Activated T-cell treated with anti-CD3 and anti-CD28 coated beads, Interleukin-2, amount 50 U/mL, for 72 hours (primary cell): ENCODE measurements around the gene OR8H3. TPM values are rescaled to one million over a fixed set of nuclear protein-coding genes. Genes with fewer than 3 reads are reported as not detected.
"Not testable (repeated sequence)": the region's sequence is repeated elsewhere in the genome, so short reads cannot be mapped to it uniquely, and the experiment has no call there.

ENCODE experiments used
- ATAC-seq, 2 donors: fragments of 150-1000 bp; cut with Tn5 transposase; replicated peaks in 1 of 2; 2 replicates each; pipeline ENCODE4 v1.10.0; 2021; ENCODE audit warnings: moderate library complexity in 2 of 2, mild to moderate bottlenecking in 1 of 2
- DNase-seq, 2 donors: peaks; one replicate each; pipeline ENCODE4 v3.0.0; 2021 to 2022; ENCODE audit warnings: mixed read lengths in 1 of 2
- H3K27ac Mint-ChIP-seq: one replicate; pipeline ENCODE4 v1.8.0; 2022; ENCODE audit warnings: mild to moderate bottlenecking, moderate library complexity, mixed read lengths
- H3K27me3 Mint-ChIP-seq: one replicate; pipeline ENCODE4 v1.8.0; 2022; ENCODE audit warnings: low read depth, mixed read lengths
- H3K36me3 Mint-ChIP-seq, 2 donors: one replicate each; pipeline ENCODE4 v1.8.0; 2022; ENCODE audit warnings: mixed read lengths in 2 of 2, mild to moderate bottlenecking in 1 of 2; ENCODE audit not compliant: insufficient read depth in 2 of 2
- H3K4me1 Mint-ChIP-seq: one replicate; pipeline ENCODE4 v1.8.0; 2022; ENCODE audit warnings: low read depth, mixed read lengths
- H3K4me3 Mint-ChIP-seq, 2 donors: one replicate each; pipeline ENCODE4 v1.8.0; 2022; ENCODE audit warnings: mild to moderate bottlenecking in 2 of 2, mixed read lengths in 2 of 2, moderate library complexity in 2 of 2
- H3K9me3 Mint-ChIP-seq, 2 donors: one replicate each; pipeline ENCODE4 v1.8.0; 2022; ENCODE audit warnings: mixed read lengths in 2 of 2
- total RNA-seq, 2 donors: library from RNA; stranded (reverse); gene quantifications; one replicate each; pipeline ENCODE4 v1.2.3, GENCODE V29; 2022

Gene OR8H3
- total RNA-seq = not detected

DNA sequence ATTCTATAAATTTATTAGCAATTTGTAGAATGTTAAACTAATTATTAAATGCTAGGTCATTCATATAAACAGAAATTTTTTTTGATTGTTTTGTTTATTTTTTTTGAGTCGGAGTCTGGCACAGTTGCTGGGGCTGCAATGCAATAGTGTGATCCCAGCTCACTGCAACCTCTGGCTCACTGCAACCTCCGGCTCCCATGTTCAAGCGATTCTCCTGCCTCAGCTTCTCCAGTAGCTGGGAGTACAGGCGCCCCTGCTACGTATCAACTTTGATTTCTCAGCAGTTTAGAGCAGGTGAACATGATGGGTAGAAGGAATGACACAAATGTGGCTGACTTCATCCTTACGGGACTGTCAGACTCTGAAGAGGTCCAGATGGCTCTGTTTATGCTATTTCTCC is at the start of gene OR8H3:
Gene OR8H3 (plus strand): TSS at position 301 of the 400 bp plus-strand sequence. CDS start 0 bp downstream, at position 301.
- H3K36me3 Mint-ChIP-seq = peaks cover 0 to 2% of the 10 kb centered on the region in 2 donors
- no peaks in the 10 kb centered on the region for H3K4me1 Mint-ChIP-seq
- peaks cover 9 to 14% of the 10 kb centered on the region in 2 donors for H3K9me3 Mint-ChIP-seq
- H3K27me3 Mint-ChIP-seq = no peaks in the 10 kb centered on the region
- no peak for ATAC-seq
- no peak within 1 kb of the TSS for H3K4me3 Mint-ChIP-seq
- no peak within 1 kb of the TSS for H3K27ac Mint-ChIP-seq
- DNase-seq = no peak

GRCh38 chr11:56089697-56090096 is 32.5 kb upstream of the OR8H3 start:
- Mint-ChIP-seq H3K27me3 (no peaks in the 10 kb centered on the region), H3K4me3 (no peak overlapping the region), H3K27ac (no peak overlapping the region), H3K9me3 (peaks cover 2 to 7% of the 10 kb centered on the region in 2 donors), H3K4me1 (no peaks in the 10 kb centered on the region), H3K36me3 (no peaks in the 10 kb centered on the region)
- ATAC-seq = no peak
- no peak for DNase-seq

- Mint-ChIP-seq H3K4me1 (no peaks in the 10 kb centered on the region), H3K36me3 (no peaks in the 10 kb centered on the region), H3K27ac (no peak within 1 kb of the TSS), H3K9me3 (peaks cover 4 to 13% of the 10 kb centered on the region in 2 donors), H3K27me3 (no peaks in the 10 kb centered on the region), H3K4me3 (no peak within 1 kb of the TSS)
- DNase-seq = no peak
- ATAC-seq = no peak
Measured at GRCh38 chr11:56093008-56093407, 29.2 kb upstream of the OR8H3 start, which contains the start of gene OR8I2. Gene OR8I2, plus strand, starts transcription at chr11:56093308. Its CDS starts 0 bp downstream, at chr11:56093308.

DNA sequence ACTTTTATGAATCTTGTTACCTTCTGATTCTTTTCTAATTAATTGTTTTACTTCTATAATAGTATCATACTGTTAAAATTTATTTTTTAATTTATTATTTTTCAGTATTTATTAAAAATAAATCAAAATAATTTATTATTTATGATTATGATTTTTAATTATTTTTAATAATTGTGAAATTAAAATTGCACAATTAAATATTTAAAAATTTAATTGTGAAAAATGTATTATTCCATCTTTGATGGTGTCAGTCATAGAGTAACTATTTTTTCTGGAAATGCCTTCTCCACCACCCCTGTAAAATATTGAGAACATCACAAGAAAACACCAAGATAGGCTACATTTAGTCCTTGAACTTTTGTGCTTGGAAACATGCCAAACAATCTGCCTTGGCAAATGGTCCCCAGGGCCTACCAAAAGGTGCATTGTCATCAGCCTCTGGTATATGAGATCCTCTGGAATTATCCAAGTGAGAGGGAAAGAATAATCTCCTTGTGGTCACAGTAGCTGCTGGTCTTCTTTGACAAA is 18.9 kb upstream of the OR8H3 start, which contains the start of gene OR8H2:
Gene OR8H2 (plus strand): TSS at position 478 of the 528 bp plus-strand sequence. CDS start 1,356 bp downstream, outside the sequence.
- DNase-seq = no peak
- Mint-ChIP-seq H3K4me3 (no peak within 1 kb of the TSS), H3K4me1 (no peaks in the 10 kb centered on the region), H3K27me3 (no peaks in the 10 kb centered on the region), H3K9me3 (peaks cover 8 to 10% of the 10 kb centered on the region in 2 donors), H3K36me3 (peaks cover 0 to 2% of the 10 kb centered on the region in 2 donors), H3K27ac (no peak within 1 kb of the TSS)
- no peak for ATAC-seq

GRCh38 chr11:56140151-56140661 is 18.0 kb downstream of the OR8H3 start, which contains the start of gene OR8J3:
Gene OR8J3, minus strand, starts transcription at chr11:56140201. Its CDS starts 2,483 bp downstream, at chr11:56137718.
- Mint-ChIP-seq H3K36me3 (no peaks in the 10 kb centered on the region), H3K4me1 (no peaks in the 10 kb centered on the region)
- no peak for ATAC-seq

GRCh38 chr11:56143681-56144080 is 21.5 kb downstream of the OR8H3 start:
- H3K27ac Mint-ChIP-seq, H3K4me3 Mint-ChIP-seq, H3K27me3 Mint-ChIP-seq, H3K9me3 Mint-ChIP-seq, ATAC-seq, H3K4me1 Mint-ChIP-seq, DNase-seq, H3K36me3 Mint-ChIP-seq: not testable (repeated sequence)

More at GRCh38 chr11:56140151-56140661, 18.0 kb downstream of the OR8H3 start, which contains the start of gene OR8J3:
- Mint-ChIP-seq H3K27ac (no peak within 1 kb of the TSS), H3K27me3 (no peaks in the 10 kb centered on the region), H3K4me3 (no peak within 1 kb of the TSS), H3K9me3 (peaks cover 2 to 6% of the 10 kb centered on the region in 2 donors)
- no peak for DNase-seq

GRCh38 chr11:56151376-56151775 is 29.2 kb downstream of the OR8H3 start:
- Mint-ChIP-seq H3K4me1 (no peaks in the 10 kb centered on the region), H3K36me3 (no peaks in the 10 kb centered on the region), H3K4me3 (no peak overlapping the region), H3K27me3 (no peaks in the 10 kb centered on the region), H3K9me3 (peaks cover 12 to 17% of the 10 kb centered on the region in 2 donors), H3K27ac (no peak overlapping the region)
- DNase-seq = no peak
- ATAC-seq = no peak

- Mint-ChIP-seq H3K4me1 (no peaks in the 10 kb centered on the region), H3K4me3 (no peak overlapping the region), H3K9me3 (peaks cover 15 to 20% of the 10 kb centered on the region in 2 donors)
Measured at GRCh38 chr11:56152333-56152732, 30.2 kb downstream of the OR8H3 start.

DNA sequence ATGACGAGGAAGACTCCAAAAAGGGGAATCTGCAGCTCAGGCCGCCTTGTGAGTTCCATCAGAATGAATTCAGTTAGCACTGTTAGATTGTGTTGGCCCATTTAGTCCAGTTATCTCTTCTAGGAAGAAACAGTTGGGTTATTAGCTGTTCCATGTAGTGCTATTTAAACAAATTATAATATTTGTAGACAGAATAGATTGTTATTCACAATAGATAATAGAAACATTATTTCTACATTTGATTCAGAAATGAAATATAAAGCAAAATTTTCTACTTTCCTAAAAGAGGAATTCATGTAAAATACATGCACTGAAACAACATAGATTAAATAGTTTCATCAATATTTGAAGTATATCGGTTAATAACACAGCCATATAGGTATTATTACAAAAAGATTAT is 38.0 kb downstream of the OR8H3 start, which contains the start of gene OR8K5:
Gene OR8K5 (minus strand): TSS at position 101 of the 400 bp plus-strand sequence. CDS start 0 bp downstream, at position 101.
- Mint-ChIP-seq H3K27me3 (no peaks in the 10 kb centered on the region), H3K27ac (no peak within 1 kb of the TSS), H3K9me3 (peaks cover 8 to 10% of the 10 kb centered on the region in 2 donors)

More at GRCh38 chr11:56152333-56152732, 30.2 kb downstream of the OR8H3 start:
- no peaks in the 10 kb centered on the region for H3K36me3 Mint-ChIP-seq
- H3K27ac Mint-ChIP-seq = no peak overlapping the region
- no peak for ATAC-seq
- no peak for DNase-seq
- H3K27me3 Mint-ChIP-seq = no peaks in the 10 kb centered on the region

GRCh38 chr11:56163804-56164203 is 41.6 kb downstream of the OR8H3 start:
- no peaks in the 10 kb centered on the region for H3K36me3 Mint-ChIP-seq
- no peak overlapping the region for H3K27ac Mint-ChIP-seq
- DNase-seq = no peak
- H3K4me1 Mint-ChIP-seq = no peaks in the 10 kb centered on the region
- H3K9me3 Mint-ChIP-seq = peaks cover 7 to 9% of the 10 kb centered on the region in 2 donors
- H3K4me3 Mint-ChIP-seq = no peak overlapping the region
- no peak for ATAC-seq
- H3K27me3 Mint-ChIP-seq = no peaks in the 10 kb centered on the region

More for the DNA sequence above, 38.0 kb downstream of the OR8H3 start, which contains the start of gene OR8K5:
- Mint-ChIP-seq H3K36me3 (no peaks in the 10 kb centered on the region), H3K4me1 (no peaks in the 10 kb centered on the region), H3K4me3 (no peak within 1 kb of the TSS)
- no peak for ATAC-seq
- no peak for DNase-seq

DNA sequence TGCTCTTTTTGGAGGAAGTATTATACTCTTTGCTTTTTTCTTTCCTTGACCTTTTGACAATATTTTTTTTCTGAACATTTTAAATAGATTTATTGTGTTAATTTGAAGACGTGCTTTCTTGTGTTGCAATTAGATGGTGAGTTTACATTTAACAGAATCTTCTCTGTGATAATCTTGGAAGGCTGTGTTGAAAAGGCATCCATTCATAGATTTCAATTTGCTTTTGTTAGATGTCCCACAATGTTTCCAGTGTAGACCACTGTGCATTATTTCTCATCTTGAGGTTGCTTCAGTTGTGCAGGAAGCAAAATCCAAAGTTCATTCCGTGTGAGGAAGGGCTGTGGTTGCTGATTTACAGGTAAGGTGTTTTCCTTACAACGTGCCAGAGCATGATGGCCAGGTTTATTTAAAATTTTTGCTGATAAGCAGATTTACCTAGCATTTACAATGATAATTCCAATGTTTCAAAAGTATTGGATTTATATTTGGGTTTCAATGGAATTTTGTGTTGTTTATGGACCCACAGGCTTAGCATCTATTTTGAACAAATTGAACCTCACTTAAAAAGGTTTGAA is 50.2 kb downstream of the OR8H3 start:
- DNase-seq (no peak), ATAC-seq (no peak)
- peak overlapping the region; percentile 62 for H3K27ac Mint-ChIP-seq
- no peak overlapping the region for H3K4me3 Mint-ChIP-seq
- H3K9me3 Mint-ChIP-seq = peaks cover 3 to 14% of the 10 kb centered on the region in 2 donors
- no peaks in the 10 kb centered on the region for H3K4me1 Mint-ChIP-seq
- H3K36me3 Mint-ChIP-seq = no peaks in the 10 kb centered on the region
- no peaks in the 10 kb centered on the region for H3K27me3 Mint-ChIP-seq
